ENCODE results near the gene SLC37A3. TPM values are rescaled to one million over a fixed set of nuclear protein-coding genes. Genes with fewer than 3 reads are reported as not detected.

The SLC37A3 gene
- total RNA-seq, 1 experiment from 2014 or later, result 52.7 TPM

GRCh38 chr7:140326116-140326928 is 72.0 kb downstream of the SLC37A3 start:
- DNase-seq, result peak; percentile 67
- Histone ChIP-seq H3K9ac (ENCODE audit: extremely low read depth, insufficient read length, low read length) (no peak overlapping the region), H3K4me2 (ENCODE audit: insufficient read depth, insufficient read length, low read length) (no peak overlapping the region), H3K4me1 (ENCODE audit: insufficient read depth, low read length) (peaks cover 2% of the 10 kb centered on the region; the same call in 1 of the 2 replicates), H3K14ac (ENCODE audit: insufficient read depth, low read length) (no peak overlapping the region), H3K18ac (ENCODE audit: insufficient read length, low read depth, low read length) (no peak overlapping the region), H4K5ac (ENCODE audit: insufficient read length, low read depth, low read length) (no peak overlapping the region), H2BK20ac (ENCODE audit: low read depth, low read length, poor library complexity, severe bottlenecking) (no peak overlapping the region), H2BK120ac (ENCODE audit: low read depth, low read length, poor library complexity, severe bottlenecking) (no peak overlapping the region), H3K27ac (ENCODE audit: insufficient read length, low read depth, low read length) (no peak overlapping the region), H3K9me3 (ENCODE audit: control insufficient read depth, low read depth, low read length) (no peaks in the 10 kb centered on the region), H2AK5ac (ENCODE audit: insufficient read length, low read length) (no peak overlapping the region), H3T11ph (ENCODE audit: low read length) (no peak overlapping the region), H3K79me2 (ENCODE audit: insufficient read depth, low read length) (no peaks in the 10 kb centered on the region), H3K23me2 (ENCODE audit: insufficient read length, low read depth, low read length, poor library complexity, severe bottlenecking) (no peaks in the 10 kb centered on the region), H3K79me1 (ENCODE audit: insufficient read depth, low read depth, low read length, poor library complexity, severe bottlenecking) (no peaks in the 10 kb centered on the region), H3K4ac (ENCODE audit: low read depth, low read length) (no peak overlapping the region), H2AFZ (ENCODE audit: low read length) (no peak overlapping the region), H2BK15ac (ENCODE audit: low read depth, low read length) (no peak overlapping the region), H2BK5ac (ENCODE audit: insufficient read length, low read length) (no peak overlapping the region), H2BK12ac (ENCODE audit: insufficient read length, low read depth, low read length) (no peak overlapping the region), H4K91ac (ENCODE audit: insufficient read length, low read depth, low read length) (no peak overlapping the region), H4K20me1 (ENCODE audit: control insufficient read depth, insufficient read depth, insufficient read length) (no peaks in the 10 kb centered on the region), H4K8ac (replicated peaks; ENCODE audit: insufficient read length, low read depth, low read length) (no peak overlapping the region), H3K23ac (ENCODE audit: insufficient read length, low read depth, low read length) (no peak overlapping the region), H3K27me3 (ENCODE audit: insufficient read depth, low read length) (no peaks in the 10 kb centered on the region), H3K56ac (ENCODE audit: insufficient read length, low read depth, low read length) (no peak overlapping the region)
- no peaks in the 10 kb centered on the region for H3K36me3 Mint-ChIP-seq (ENCODE audit: insufficient read depth in 1 of 3, low read depth in 3 of 3)
- H3K4me1 Mint-ChIP-seq, result no peaks in the 10 kb centered on the region; a peak in 3 of 4 replicates
- no peaks in the 10 kb centered on the region for H3K27me3 Mint-ChIP-seq (ENCODE audit: low read depth)
- WGBS (ENCODE audit: extremely low coverage, insufficient read length, low lambda C conversion rate), result no CpG with 5 or more reads among the region's 16 CpGs
- H3K9me3 Mint-ChIP-seq, result no peaks in the 10 kb centered on the region
- TF ChIP-seq CTCF (conservative IDR thresholded peaks at IDR 0.05), result peak; percentile 63
- no peak overlapping the region for H3K4me3 Mint-ChIP-seq
- H3K27ac Mint-ChIP-seq, result peak overlapping the region in 1 of 3 experiments; percentile 61; a peak in 1 of 7 replicates

All from H9 (cell line).